Endothelial cell of umbilical vein (primary cell): ENCODE measurements around the gene SLC6A16.

Experiments used
- EZH2 ChIP-seq: IDR thresholded peaks from 2 replicates; pipeline ENCODE4 v1.6.1; 2012; ENCODE audit warnings: borderline replicate concordance, low read depth, mild to moderate bottlenecking, moderate library complexity, low read length, inconsistent platforms; ENCODE audit not compliant: severe bottlenecking
- FOS ChIP-seq: IDR thresholded peaks from 2 replicates; pipeline ENCODE4 v1.6.1; 2011; ENCODE audit warnings: mild to moderate bottlenecking, low read length, moderate library complexity, borderline replicate concordance; ENCODE audit not compliant: insufficient read depth
- GATA2 ChIP-seq: IDR thresholded peaks from 2 replicates; pipeline ENCODE4 v1.7.0; 2011; ENCODE audit warnings: low read depth, mild to moderate bottlenecking, moderate library complexity, mixed read lengths, low read length; ENCODE audit not compliant: insufficient read length, insufficient read depth
- JUN ChIP-seq: IDR thresholded peaks from 2 replicates; pipeline ENCODE4 v1.6.1; 2011; ENCODE audit warnings: borderline replicate concordance, low read depth; ENCODE audit not compliant: insufficient read length, insufficient read depth
- MAX ChIP-seq: IDR thresholded peaks from 2 replicates; pipeline ENCODE4 v1.6.1; 2011; ENCODE audit not compliant: insufficient read depth, insufficient read length
- MYC ChIP-seq: IDR thresholded peaks from one replicate; pipeline ENCODE4 v1.6.1; 2011; ENCODE audit warnings: mild to moderate bottlenecking, low read depth, low read length
- POLR2A ChIP-seq: IDR thresholded peaks from 2 replicates; pipeline ENCODE4 v1.6.1; 2012; ENCODE audit warnings: low read depth, mild to moderate bottlenecking, control low read depth, low read length
- POLR2AphosphoS5 ChIP-seq: IDR thresholded peaks from 2 replicates; pipeline ENCODE4 v1.6.1; 2012; ENCODE audit warnings: low read depth, mild to moderate bottlenecking, control low read depth, low read length, moderate library complexity; ENCODE audit not compliant: insufficient read depth
- TF ChIP-seq, protein P1 (sequence below), 2 donors: IDR thresholded peaks; 1 replicate in 1 of 2; 2 replicates in 1 of 2; pipeline ENCODE4 v1.5.1; 2011; ENCODE audit warnings: low read length in 2 of 2, mild to moderate bottlenecking in 2 of 2, moderate library complexity in 2 of 2, control low read depth in 1 of 2, inconsistent platforms in 1 of 2, low read depth in 1 of 2; ENCODE audit not compliant: insufficient read depth in 1 of 2; ENCODE audit errors: extremely low read depth in 1 of 2

DNA sequence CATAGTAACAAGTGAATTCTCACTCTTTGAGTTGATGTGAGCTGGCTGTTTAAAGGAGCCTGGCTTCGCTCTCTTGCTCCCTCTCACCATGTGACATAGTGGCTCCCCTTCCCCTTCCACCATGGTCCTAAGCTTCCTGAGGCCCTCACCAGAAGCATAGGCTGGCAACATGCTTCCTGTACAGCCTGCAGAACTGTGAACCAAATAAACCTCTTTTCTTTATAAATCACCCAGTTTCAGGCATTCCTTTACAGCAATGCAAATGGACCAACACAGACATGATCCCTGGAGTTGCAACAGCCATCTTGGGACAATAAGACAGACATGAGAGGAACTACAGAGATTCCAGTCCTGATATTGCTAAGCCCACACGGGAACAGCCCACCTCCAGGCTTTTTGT is 24.6 kb upstream of the SLC6A16 start:
- TF ChIP-seq, protein P1, sequence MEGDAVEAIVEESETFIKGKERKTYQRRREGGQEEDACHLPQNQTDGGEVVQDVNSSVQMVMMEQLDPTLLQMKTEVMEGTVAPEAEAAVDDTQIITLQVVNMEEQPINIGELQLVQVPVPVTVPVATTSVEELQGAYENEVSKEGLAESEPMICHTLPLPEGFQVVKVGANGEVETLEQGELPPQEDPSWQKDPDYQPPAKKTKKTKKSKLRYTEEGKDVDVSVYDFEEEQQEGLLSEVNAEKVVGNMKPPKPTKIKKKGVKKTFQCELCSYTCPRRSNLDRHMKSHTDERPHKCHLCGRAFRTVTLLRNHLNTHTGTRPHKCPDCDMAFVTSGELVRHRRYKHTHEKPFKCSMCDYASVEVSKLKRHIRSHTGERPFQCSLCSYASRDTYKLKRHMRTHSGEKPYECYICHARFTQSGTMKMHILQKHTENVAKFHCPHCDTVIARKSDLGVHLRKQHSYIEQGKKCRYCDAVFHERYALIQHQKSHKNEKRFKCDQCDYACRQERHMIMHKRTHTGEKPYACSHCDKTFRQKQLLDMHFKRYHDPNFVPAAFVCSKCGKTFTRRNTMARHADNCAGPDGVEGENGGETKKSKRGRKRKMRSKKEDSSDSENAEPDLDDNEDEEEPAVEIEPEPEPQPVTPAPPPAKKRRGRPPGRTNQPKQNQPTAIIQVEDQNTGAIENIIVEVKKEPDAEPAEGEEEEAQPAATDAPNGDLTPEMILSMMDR (IDR thresholded peaks at IDR 0.05; ENCODE audit: extremely low read depth in 1 of 2, insufficient read depth in 1 of 2, low read depth in 1 of 2, low read length in 2 of 2) = no peak
- TF ChIP-seq POLR2AphosphoS5 (no peak), POLR2A (no peak), EZH2 (no peak), MAX (no peak), JUN (no peak), MYC (no peak), GATA2 (no peak), FOS (no peak)
